PC-3 (cell line): ENCODE data around the gene GCLC. TPM values are rescaled to one million over a fixed set of nuclear protein-coding genes. Genes with fewer than 3 reads are reported as not detected.

Experiments
- ATAC-seq: fragments of 200-7000 bp; cut with Tn5 transposase; 2 replicates; pipeline ENCODE4 v1.9.1; 2020; ENCODE audit warnings: mild to moderate bottlenecking, moderate library complexity
- BruUV-seq: library from RNA; stranded (reverse); fragments of 400-500 nt; replicated peaks from 2 replicates; lab custom pipeline; 2021; lab: Mats Ljungman, UMichigan
- CTCF ChIA-PET: fragments of 300-600 bp; sonication (Branson Sonifier 250); formaldehyde crosslinking; loops from one replicate; lab custom pipeline; 2022; ENCODE audit warnings: antibody characterized with exemption; lab: Charles Lee
- POLR2A ChIA-PET: fragments of 300-600 bp; sonication (Branson Sonifier 250); formaldehyde crosslinking; loops from one replicate; lab custom pipeline; 2022; ENCODE audit warnings: antibody characterized with exemption; ENCODE audit not compliant: unreplicated experiment; lab: Charles Lee
- DNase-seq: peaks from one replicate; pipeline ENCODE4 v3.0.0-alpha.2; 2015
- H2AFZ ChIP-seq: fragments of 300-600 bp; sonication (generic); 2 replicates; pipeline ENCODE4 v1.6.0; 2016; ENCODE audit warnings: antibody characterized with exemption, low read length
- H3F3A ChIP-seq: fragments of 300-600 bp; sonication (generic); one replicate; pipeline ENCODE4 v1.6.0; 2017; ENCODE audit warnings: antibody characterized with exemption, low read length, control low read depth, mild to moderate bottlenecking; ENCODE audit not compliant: unreplicated experiment
- H3K27ac ChIP-seq: fragments of 300-600 bp; sonication (generic); 2 replicates; pipeline ENCODE4 v1.5.1; 2016; ENCODE audit warnings: mild to moderate bottlenecking, low read length
- H3K27me3 ChIP-seq: fragments of 300-600 bp; sonication (generic); 2 replicates; pipeline ENCODE4 v1.6.1; 2016; ENCODE audit warnings: low read length, mixed read lengths
- H3K36me3 ChIP-seq: fragments of 300-600 bp; sonication (generic); 2 replicates; pipeline ENCODE4 v1.6.1; 2016; ENCODE audit warnings: low read depth, mixed run types, low read length, mixed read lengths
- H3K4me1 ChIP-seq: fragments of 300-600 bp; sonication (generic); 2 replicates; pipeline ENCODE4 v1.5.1; 2016; ENCODE audit warnings: low read length; ENCODE audit not compliant: insufficient read depth
- H3K4me2 ChIP-seq: fragments of 300-600 bp; sonication (generic); 2 replicates; pipeline ENCODE4 v1.6.0; 2016; ENCODE audit warnings: low read length
- H3K4me3 ChIP-seq: fragments of 300-600 bp; sonication (generic); 2 replicates; pipeline ENCODE4 v1.5.1; 2016; ENCODE audit warnings: mild to moderate bottlenecking, low read length, mixed read lengths
- H3K79me2 ChIP-seq: fragments of 300-600 bp; sonication (generic); 2 replicates; pipeline ENCODE4 v1.6.1; 2017; ENCODE audit warnings: low read length, mixed read lengths
- H3K9ac ChIP-seq: fragments of 300-600 bp; sonication (generic); 2 replicates; pipeline ENCODE4 v1.6.0; 2016; ENCODE audit warnings: mild to moderate bottlenecking, low read length
- H3K9me2 ChIP-seq: fragments of 300-600 bp; sonication (generic); replicated peaks from 2 replicates; pipeline ENCODE4 v1.6.1; 2016; ENCODE audit warnings: mixed run types, low read length, mixed read lengths
- H3K9me3 ChIP-seq: fragments of 300-600 bp; sonication (generic); 2 replicates; pipeline ENCODE4 v1.6.1; 2016; ENCODE audit warnings: low read length, mixed read lengths
- H4K20me1 ChIP-seq: fragments of 300-600 bp; sonication (generic); 2 replicates; pipeline ENCODE4 v1.6.1; 2016; ENCODE audit warnings: low read length, mixed read lengths
- CTCF ChIP-seq: fragments of 300-600 bp; sonication (generic); conservative IDR thresholded peaks from 2 replicates; pipeline ENCODE4 v1.5.1; 2017; ENCODE audit warnings: antibody characterized with exemption, low read depth, mild to moderate bottlenecking, low read length
- EZH2 ChIP-seq: fragments of 300-600 bp; sonication (generic); IDR thresholded peaks from one replicate; pipeline ENCODE4 v1.6.1; 2017; ENCODE audit warnings: antibody characterized with exemption, mild to moderate bottlenecking, low read length; ENCODE audit not compliant: unreplicated experiment
- EZH2phosphoT487 ChIP-seq: fragments of 300-600 bp; sonication (generic); IDR thresholded peaks from 2 replicates; pipeline ENCODE4 v1.6.1; 2018; ENCODE audit warnings: mild to moderate bottlenecking, antibody characterized with exemption, low read length, borderline replicate concordance
- intact Hi-C: fragments of 100-400 bp; cut with micrococcal nuclease; formaldehyde crosslinking; loops from 2 replicates; pipeline ENCODE4 v1.9.0; 2023
- total RNA-seq: library from RNA; depleted of rRNA; stranded (reverse); fragments of >200 nt; gene quantifications from 2 replicates; pipeline ENCODE4 v1.2.3, GENCODE V29; 2014

The GCLC gene
- total RNA-seq, 1 experiment from 2014 or later, result 50.1 TPM

GRCh38 chr6:53458105-53458866 is 86.6 kb downstream of the GCLC start:
- no TSS peak for BruUV-seq
- DNase-seq (no peak), ATAC-seq (no peak)
- H3K4me1 ChIP-seq, result no peaks in the 10 kb centered on the region
- ChIA-PET POLR2A (no interaction called here), CTCF (no interaction called here)
- no peaks in the 10 kb centered on the region for H3K9me3 ChIP-seq
- H3F3A ChIP-seq, result no peaks in the 10 kb centered on the region
- TF ChIP-seq CTCF, result no peak
- TF ChIP-seq EZH2, result no peak
- TF ChIP-seq EZH2phosphoT487, result no peak
- no peak overlapping the region for H3K27ac ChIP-seq
- no peak overlapping the region for H3K4me3 ChIP-seq
- no peaks in the 10 kb centered on the region for H3K27me3 ChIP-seq
- no peaks in the 10 kb centered on the region for H3K9me2 ChIP-seq
- H4K20me1 ChIP-seq, result no peaks in the 10 kb centered on the region
- intact Hi-C loops, result no loop called here
- H3K79me2 ChIP-seq, result no peaks in the 10 kb centered on the region
- no peak overlapping the region for H3K9ac ChIP-seq
- no peak overlapping the region for H2AFZ ChIP-seq
- H3K4me2 ChIP-seq, result no peak overlapping the region
- H3K36me3 ChIP-seq, result no peaks in the 10 kb centered on the region

GRCh38 chr6:53456809-53457208 is 88.1 kb downstream of the GCLC start:
- POLR2A ChIA-PET, result no interaction called here
- Histone ChIP-seq H4K20me1 (no peaks in the 10 kb centered on the region), H3K4me3 (no peak overlapping the region), H3K9me2 (no peaks in the 10 kb centered on the region), H3K4me1 (no peaks in the 10 kb centered on the region), H3K9me3 (no peaks in the 10 kb centered on the region), H3K79me2 (no peaks in the 10 kb centered on the region), H3K9ac (no peak overlapping the region), H2AFZ (no peak overlapping the region), H3K4me2 (no peak overlapping the region), H3K27me3 (no peaks in the 10 kb centered on the region), H3K27ac (no peak overlapping the region), H3K36me3 (no peaks in the 10 kb centered on the region), H3F3A (no peaks in the 10 kb centered on the region)
- DNase-seq, result no peak
- no peak for ATAC-seq
- CTCF ChIA-PET, result no interaction called here
- no TSS peak for BruUV-seq
- no peak for TF ChIP-seq CTCF
- TF ChIP-seq EZH2, result no peak
- TF ChIP-seq EZH2phosphoT487, result no peak
- intact Hi-C loops, result no loop called here

- Histone ChIP-seq H3K4me1 (no peaks in the 10 kb centered on the region), H3F3A (no peaks in the 10 kb centered on the region), H3K27ac (no peak overlapping the region), H2AFZ (no peak overlapping the region), H3K9me3 (no peaks in the 10 kb centered on the region), H3K9ac (no peak overlapping the region), H4K20me1 (no peaks in the 10 kb centered on the region), H3K4me3 (no peak overlapping the region), H3K9me2 (no peaks in the 10 kb centered on the region), H3K36me3 (no peaks in the 10 kb centered on the region), H3K4me2 (no peak overlapping the region), H3K27me3 (no peaks in the 10 kb centered on the region), H3K79me2 (no peaks in the 10 kb centered on the region)
- ChIA-PET CTCF (no interaction called here), POLR2A (no interaction called here)
- DNase-seq, result no peak
- TF ChIP-seq EZH2 (no peak), EZH2phosphoT487 (no peak), CTCF (no peak)
- intact Hi-C loops, result no loop called here
- BruUV-seq, result no TSS peak
- no peak for ATAC-seq
Observed at GRCh38 chr6:53455678-53456077, 89.2 kb downstream of the GCLC start.
